Activated CD4-positive, alpha-beta T cell treated with anti-CD3 and anti-CD28 coated beads, Interleukin-2, amount 10 ng/mL, durations not matched to agents 7 days and 5 days (primary cell): Measurements from ENCODE around the gene PRKAG2. TPM values are rescaled to one million over a fixed set of nuclear protein-coding genes. Genes with fewer than 3 reads are reported as not detected.

Experiments
- CTCF ChIA-PET: fragments of 350-600 bp; sonication (Branson Sonifier 250); formaldehyde crosslinking; loops from one replicate; lab custom pipeline; 2021; ENCODE audit warnings: antibody characterized with exemption; lab: Charles Lee
- POLR2A ChIA-PET: fragments of 350-600 bp; sonication (Branson Sonifier 250); formaldehyde crosslinking; loops from one replicate; lab custom pipeline; 2021; ENCODE audit warnings: antibody characterized with exemption; lab: Charles Lee
- DNase-seq: peaks from one replicate; pipeline ENCODE4 v3.0.0-alpha.2; 2020
- H3K27ac Mint-ChIP-seq: one replicate; pipeline ENCODE4 v1.8.0; 2021; ENCODE audit warnings: mild to moderate bottlenecking, moderate library complexity, mixed read lengths
- H3K27me3 Mint-ChIP-seq: one replicate; pipeline ENCODE4 v1.8.0; 2021; ENCODE audit warnings: mixed read lengths
- H3K36me3 Mint-ChIP-seq: one replicate; pipeline ENCODE4 v1.8.0; 2021; ENCODE audit warnings: low read depth, mixed read lengths
- H3K4me1 Mint-ChIP-seq: one replicate; pipeline ENCODE4 v1.8.0; 2021; ENCODE audit warnings: mixed read lengths
- H3K4me3 Mint-ChIP-seq: one replicate; pipeline ENCODE4 v1.8.0; 2021; ENCODE audit warnings: mild to moderate bottlenecking, moderate library complexity, mixed read lengths
- H3K9me3 Mint-ChIP-seq: one replicate; pipeline ENCODE4 v1.8.0; 2021; ENCODE audit warnings: mixed read lengths
- total RNA-seq, 2 experiments: library from RNA; stranded (reverse); gene quantifications; one replicate each; pipeline ENCODE4 v1.2.3, GENCODE V29; 2021

The PRKAG2 gene
- total RNA-seq, 2 experiments from 2014 or later: 27.5 to 32.3 TPM

- Mint-ChIP-seq H3K27ac (no peak overlapping the region), H3K4me3 (no peak overlapping the region), H3K27me3 (no peaks in the 10 kb centered on the region), H3K4me1 (no peaks in the 10 kb centered on the region), H3K9me3 (peaks cover 8% of the 10 kb centered on the region), H3K36me3 (no peaks in the 10 kb centered on the region)
- CTCF ChIA-PET: no interaction called here
- POLR2A ChIA-PET: no interaction called here
- no peak for DNase-seq
These were observed 228.5 kb downstream of the PRKAG2 start for GRCh38 chr7:151648429-151648828.

GRCh38 chr7:151647874-151648273 is 229.0 kb downstream of the PRKAG2 start:
- Mint-ChIP-seq H3K4me3 (no peak overlapping the region), H3K27ac (no peak overlapping the region), H3K9me3 (peaks cover 8% of the 10 kb centered on the region), H3K4me1 (no peaks in the 10 kb centered on the region), H3K27me3 (no peaks in the 10 kb centered on the region), H3K36me3 (no peaks in the 10 kb centered on the region)
- DNase-seq: no peak
- ChIA-PET POLR2A (no interaction called here), CTCF (interaction anchor here (0.8 kb wide), 1 partner anchor 87 kb away, joined by 3 read pairs; no protein-coding TSS in a partner anchor)

GRCh38 chr7:151647006-151647405 is 229.9 kb downstream of the PRKAG2 start:
- Mint-ChIP-seq H3K4me1 (no peaks in the 10 kb centered on the region), H3K27ac (no peak overlapping the region), H3K9me3 (peaks cover 8% of the 10 kb centered on the region), H3K4me3 (no peak overlapping the region), H3K36me3 (no peaks in the 10 kb centered on the region), H3K27me3 (no peaks in the 10 kb centered on the region)
- ChIA-PET CTCF (no interaction called here), POLR2A (no interaction called here)
- DNase-seq: no peak

GRCh38 chr7:151645311-151645710 is 231.6 kb downstream of the PRKAG2 start:
- ChIA-PET POLR2A (no interaction called here), CTCF (interaction anchor here (1.1 to 4.9 kb wide), 2 partner anchors 13 kb away, joined by 3 to 33 read pairs; no protein-coding TSS in a partner anchor)
- Mint-ChIP-seq H3K36me3 (no peaks in the 10 kb centered on the region), H3K27me3 (no peaks in the 10 kb centered on the region), H3K4me3 (no peak overlapping the region), H3K4me1 (no peaks in the 10 kb centered on the region), H3K27ac (no peak overlapping the region), H3K9me3 (peaks cover 8% of the 10 kb centered on the region)
- no peak for DNase-seq

GRCh38 chr7:151644554-151644953 is 232.4 kb downstream of the PRKAG2 start:
- ChIA-PET CTCF (interaction anchor here (4.9 kb wide), 1 partner anchor 12 kb away, joined by 33 read pairs; no protein-coding TSS in a partner anchor), POLR2A (no interaction called here)
- no peak for DNase-seq
- H3K27ac Mint-ChIP-seq: no peak overlapping the region
- H3K4me1 Mint-ChIP-seq: no peaks in the 10 kb centered on the region
- H3K27me3 Mint-ChIP-seq: no peaks in the 10 kb centered on the region
- H3K4me3 Mint-ChIP-seq: no peak overlapping the region
- H3K9me3 Mint-ChIP-seq: peaks cover 8% of the 10 kb centered on the region
- H3K36me3 Mint-ChIP-seq: no peaks in the 10 kb centered on the region

GRCh38 chr7:151642746-151643145 is 234.2 kb downstream of the PRKAG2 start:
- ChIA-PET CTCF (interaction anchor here (0.6 to 4.9 kb wide), 4 partner anchors 8 to 387 kb away, joined by 3 to 33 read pairs (median 3); no protein-coding TSS in a partner anchor), POLR2A (no interaction called here)
- no peaks in the 10 kb centered on the region for H3K36me3 Mint-ChIP-seq

GRCh38 chr7:151641587-151641986 is 235.3 kb downstream of the PRKAG2 start:
- Mint-ChIP-seq H3K4me1 (no peaks in the 10 kb centered on the region), H3K36me3 (no peaks in the 10 kb centered on the region), H3K27ac (no peak overlapping the region), H3K9me3 (peaks cover 8% of the 10 kb centered on the region), H3K4me3 (no peak overlapping the region), H3K27me3 (no peaks in the 10 kb centered on the region)
- no peak for DNase-seq
- ChIA-PET POLR2A (no interaction called here), CTCF (interaction anchor here (4.9 kb wide), 1 partner anchor 9 kb away, joined by 33 read pairs; no protein-coding TSS in a partner anchor)

More at GRCh38 chr7:151642746-151643145, 234.2 kb downstream of the PRKAG2 start:
- Mint-ChIP-seq H3K4me1 (no peaks in the 10 kb centered on the region), H3K27ac (no peak overlapping the region), H3K4me3 (no peak overlapping the region), H3K9me3 (peaks cover 8% of the 10 kb centered on the region), H3K27me3 (no peaks in the 10 kb centered on the region)
- DNase-seq: no peak

GRCh38 chr7:151637781-151638261 is 239.1 kb downstream of the PRKAG2 start:
- peaks cover 5% of the 10 kb centered on the region for H3K9me3 Mint-ChIP-seq
- ChIA-PET CTCF (interaction anchor here (0.9 kb wide), 1 partner anchor 14 kb away, joined by 3 read pairs; no protein-coding TSS in a partner anchor), POLR2A (no interaction called here)
- H3K4me1 Mint-ChIP-seq: peaks cover 7% of the 10 kb centered on the region
- H3K27me3 Mint-ChIP-seq: no peaks in the 10 kb centered on the region
- no peak for DNase-seq
- no peak overlapping the region for H3K4me3 Mint-ChIP-seq
- H3K27ac Mint-ChIP-seq: no peak overlapping the region
- peaks cover 4% of the 10 kb centered on the region for H3K36me3 Mint-ChIP-seq

- POLR2A ChIA-PET: interaction anchor here (0.6 kb wide), 1 partner anchor 205 kb away, joined by 5 read pairs; no protein-coding TSS in a partner anchor
- Mint-ChIP-seq H3K9me3 (peaks cover 5% of the 10 kb centered on the region), H3K36me3 (peaks cover 4% of the 10 kb centered on the region), H3K27ac (no peak overlapping the region), H3K4me3 (no peak overlapping the region), H3K4me1 (peaks cover 28% of the 10 kb centered on the region), H3K27me3 (no peaks in the 10 kb centered on the region)
- CTCF ChIA-PET: interaction anchor here (0.6 to 5.5 kb wide), 4 partner anchors 8 to 202 kb away, joined by 3 to 35 read pairs (median 4); no protein-coding TSS in a partner anchor
- DNase-seq: no peak
These were observed 242.3 kb downstream of the PRKAG2 start for GRCh38 chr7:151634643-151635042.

GRCh38 chr7:151633516-151633812 is 243.5 kb downstream of the PRKAG2 start:
- CTCF ChIA-PET: interaction anchor here (0.5 to 5.5 kb wide), 11 partner anchors 9 to 269 kb away, joined by 3 to 35 read pairs (median 6); no protein-coding TSS in a partner anchor
- H3K27ac Mint-ChIP-seq: peak overlapping the region; percentile 98
- H3K4me3 Mint-ChIP-seq: peak overlapping the region; percentile 97

GRCh38 chr7:151632750-151633515 is 244.0 kb downstream of the PRKAG2 start:
- ChIA-PET POLR2A (interaction anchor here (0.6 to 1.7 kb wide), 4 partner anchors 113 to 292 kb away, joined by 3 to 10 read pairs (median 4); partner anchors contain the start of gene RHEB), CTCF (interaction anchor here (0.6 to 5.5 kb wide), 23 partner anchors 10 to 321 kb away, joined by 3 to 35 read pairs (median 4); partner anchors contain the start of genes NUB1 and RHEB)
- no peaks in the 10 kb centered on the region for H3K27me3 Mint-ChIP-seq
- DNase-seq: peak; percentile 73
- peaks cover 34% of the 10 kb centered on the region for H3K4me1 Mint-ChIP-seq
- peak overlapping the region; percentile 98 for H3K27ac Mint-ChIP-seq
- H3K4me3 Mint-ChIP-seq: peak overlapping the region; percentile 97
- peaks cover 4% of the 10 kb centered on the region for H3K36me3 Mint-ChIP-seq
- H3K9me3 Mint-ChIP-seq: peaks cover 5% of the 10 kb centered on the region

More at GRCh38 chr7:151633516-151633812, 243.5 kb downstream of the PRKAG2 start:
- Mint-ChIP-seq H3K4me1 (peaks cover 34% of the 10 kb centered on the region), H3K36me3 (peaks cover 4% of the 10 kb centered on the region), H3K9me3 (peaks cover 5% of the 10 kb centered on the region), H3K27me3 (no peaks in the 10 kb centered on the region)
- POLR2A ChIA-PET: interaction anchor here (1.1 to 1.7 kb wide), 2 partner anchors 113 to 135 kb away, joined by 5 to 10 read pairs; partner anchors contain the start of gene RHEB
- no peak for DNase-seq

GRCh38 chr7:151631953-151632749 is 244.8 kb downstream of the PRKAG2 start:
- Mint-ChIP-seq H3K4me1 (peaks cover 34% of the 10 kb centered on the region), H3K4me3 (peak overlapping the region; percentile 97), H3K36me3 (peaks cover 4% of the 10 kb centered on the region), H3K27me3 (no peaks in the 10 kb centered on the region), H3K27ac (peak overlapping the region; percentile 98), H3K9me3 (peaks cover 5% of the 10 kb centered on the region)
- ChIA-PET POLR2A (interaction anchor here (0.7 to 1.7 kb wide), 3 partner anchors 112 to 291 kb away, joined by 3 to 10 read pairs (median 5); partner anchors contain the start of gene RHEB), CTCF (interaction anchor here (0.6 to 5.5 kb wide), 25 partner anchors 11 to 321 kb away, joined by 3 to 35 read pairs (median 4); partner anchors contain the start of genes NUB1 and RHEB)
- peak; percentile 84 for DNase-seq
